Activated CD8-positive, alpha-beta memory T cell treated with anti-CD3 and anti-CD28 coated beads, Interleukin-2, amount 50 U/mL, for 48 hours (primary cell): Measurements from ENCODE around the gene ADD3.
"Not testable (repeated sequence)": the region's sequence is repeated elsewhere in the genome, so short reads cannot be mapped to it uniquely, and the experiment has no call there.

Source experiments
- DNase-seq: peaks from one replicate; pipeline ENCODE4 v3.0.0-alpha.2; 2020

Gene ADD3

GRCh38 chr10:110114668-110115067, 106.9 kb downstream of the ADD3 start:
- DNase-seq: not testable (repeated sequence)

DNA sequence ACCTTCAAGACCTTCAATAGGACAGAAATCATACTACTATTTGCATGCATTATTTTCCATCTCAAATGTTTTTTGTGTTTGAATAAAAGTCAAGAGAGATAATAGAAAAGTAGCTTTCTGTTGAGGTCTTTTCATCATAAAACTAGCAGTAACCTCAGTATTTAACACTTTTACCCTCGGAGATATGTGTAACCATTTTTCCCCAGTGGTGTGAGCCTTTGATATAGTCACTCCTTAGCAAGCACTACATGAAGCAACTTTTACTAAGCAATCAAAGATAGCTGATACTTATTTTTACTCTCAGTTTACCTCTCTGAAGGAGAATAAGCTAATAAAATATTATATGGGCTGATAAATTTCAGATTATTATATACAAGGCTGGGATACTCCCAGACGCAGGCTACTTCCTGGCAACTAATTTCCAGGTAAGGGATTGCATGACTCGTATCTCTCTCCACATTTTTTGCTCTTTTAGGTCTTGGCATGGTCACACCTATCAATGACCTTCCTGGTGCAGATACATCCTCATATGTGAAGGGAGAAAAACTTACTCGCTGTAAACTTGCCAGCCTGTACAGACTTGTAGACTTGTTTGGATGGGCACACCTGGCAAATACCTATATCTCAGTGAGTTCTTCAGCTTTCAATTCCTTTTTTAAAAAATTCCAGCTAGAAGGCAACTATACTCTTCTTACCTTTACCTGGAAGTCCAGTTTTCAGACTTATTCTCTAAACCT, 108.2 kb downstream of the ADD3 start:
- DNase-seq: no peak

DNA sequence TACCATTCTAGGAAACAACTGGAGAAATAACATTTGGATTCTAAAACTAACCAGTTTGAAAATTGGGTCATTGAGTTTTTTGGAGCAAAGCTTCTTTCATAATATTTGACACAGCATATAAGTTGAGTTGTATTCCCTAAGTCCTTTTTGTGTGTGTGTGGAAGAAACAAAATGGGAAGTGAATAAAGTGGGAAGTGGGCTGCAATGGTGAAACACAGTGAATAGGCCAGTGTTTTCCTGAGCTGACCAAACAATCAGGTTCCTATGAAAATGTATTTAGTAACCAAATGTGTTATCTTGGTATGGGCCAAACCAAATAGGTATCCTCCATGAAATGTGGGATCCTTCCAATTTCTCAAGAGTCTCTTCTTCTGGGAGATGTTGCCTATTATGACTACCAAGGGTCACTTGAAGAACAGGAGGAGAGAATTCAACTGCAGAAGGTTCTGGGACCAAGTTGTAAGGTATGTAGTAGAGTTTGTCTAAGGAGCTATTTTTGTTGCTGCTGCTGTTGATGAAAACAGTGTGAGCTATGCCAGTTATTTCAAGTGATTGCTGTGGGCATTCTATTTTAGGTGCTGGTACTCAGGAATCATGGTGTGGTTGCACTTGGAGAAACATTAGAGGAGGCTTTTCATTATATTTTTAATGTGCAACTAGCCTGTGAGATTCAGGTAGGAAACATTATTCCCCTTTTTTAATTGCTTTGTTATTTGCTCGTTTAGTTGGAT, 111.3 kb downstream of the ADD3 start:
- DNase-seq: no peak

DNA sequence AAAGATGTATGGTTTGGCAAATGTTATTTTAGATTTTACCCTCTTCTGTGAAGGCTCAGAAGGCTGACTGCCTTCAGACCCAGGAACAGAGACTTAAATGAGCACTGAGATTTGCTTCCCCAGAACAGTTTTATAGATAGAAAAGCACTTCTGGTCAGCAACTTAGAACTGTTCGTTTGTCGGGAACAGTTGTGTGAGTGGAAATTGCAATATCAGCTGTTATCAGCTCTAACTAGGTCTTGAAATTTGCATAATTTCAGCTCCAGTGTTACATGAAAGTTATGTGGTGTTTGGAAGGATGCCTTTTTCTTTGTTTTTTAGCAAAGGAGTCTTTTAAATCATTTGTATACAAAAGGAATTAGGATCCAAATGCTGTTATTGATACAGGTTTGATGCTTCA, 115.8 kb downstream of the ADD3 start:
- no peak for DNase-seq

- DNase-seq: no peak
Observed at GRCh38 chr10:110129490-110129889, 121.7 kb downstream of the ADD3 start.

DNA sequence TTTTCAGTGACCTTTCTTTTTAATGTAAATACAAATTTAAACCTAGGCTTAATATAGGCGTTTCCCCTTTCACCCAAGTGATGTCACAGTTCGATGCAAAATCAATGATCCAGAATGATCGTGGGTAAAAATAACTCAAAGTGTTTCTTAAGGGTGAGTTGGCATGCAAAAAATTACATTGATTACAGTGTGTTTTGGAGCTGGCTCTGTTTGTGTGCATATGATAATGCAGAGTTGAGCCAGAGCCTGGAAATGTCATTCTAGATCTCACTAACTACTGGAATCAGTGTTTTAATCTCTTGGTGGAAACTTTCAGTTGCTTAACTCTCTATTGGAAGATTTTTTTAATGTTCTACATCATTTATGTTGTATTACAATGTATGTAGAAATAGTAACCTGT, 127.1 kb downstream of the ADD3 start:
- no peak for DNase-seq

DNA sequence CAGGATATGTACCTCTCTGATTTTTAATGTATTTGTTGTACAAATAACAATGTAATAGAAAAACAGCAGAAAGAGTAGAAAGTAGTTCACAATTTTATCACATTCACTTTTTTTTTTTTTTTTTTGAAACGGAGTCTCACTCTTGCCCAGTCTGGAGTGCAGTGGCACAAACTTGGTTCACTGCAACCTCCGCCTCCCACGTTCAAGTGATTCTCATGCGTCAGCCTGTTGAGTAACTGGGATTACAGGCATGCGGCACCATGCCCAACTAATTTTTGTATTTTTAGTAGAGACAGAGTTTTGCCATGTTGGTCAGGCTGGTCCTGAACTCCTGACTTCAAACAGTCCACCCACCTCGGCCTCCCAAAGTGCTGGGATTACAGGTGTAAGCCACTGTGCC, 128.1 kb downstream of the ADD3 start:
- not testable (repeated sequence) for DNase-seq

DNA sequence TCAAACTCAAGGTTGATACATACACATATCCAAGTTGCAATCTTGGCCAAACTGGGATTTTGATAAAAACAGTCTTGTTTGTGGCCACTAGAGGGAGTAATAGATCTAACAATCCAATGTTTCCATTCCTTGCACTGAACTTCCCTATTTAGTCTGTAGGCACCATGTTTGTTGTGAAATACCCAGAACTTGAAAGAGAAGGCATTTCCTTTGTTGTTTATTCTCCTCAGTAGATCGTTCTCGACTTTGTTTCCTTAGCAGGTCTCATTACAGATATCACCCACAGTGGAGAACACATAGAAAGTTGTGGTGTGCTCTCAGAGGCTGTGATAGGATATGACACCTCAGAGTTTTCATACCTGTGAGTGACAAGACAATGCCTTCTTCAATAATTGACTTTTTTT, 129.4 kb downstream of the ADD3 start:
- no peak for DNase-seq

GRCh38 chr10:110138197-110138812, 130.5 kb downstream of the ADD3 start:
- DNase-seq: no peak

GRCh38 chr10:110141185-110141584, 133.4 kb downstream of the ADD3 start:
- no peak for DNase-seq

DNA sequence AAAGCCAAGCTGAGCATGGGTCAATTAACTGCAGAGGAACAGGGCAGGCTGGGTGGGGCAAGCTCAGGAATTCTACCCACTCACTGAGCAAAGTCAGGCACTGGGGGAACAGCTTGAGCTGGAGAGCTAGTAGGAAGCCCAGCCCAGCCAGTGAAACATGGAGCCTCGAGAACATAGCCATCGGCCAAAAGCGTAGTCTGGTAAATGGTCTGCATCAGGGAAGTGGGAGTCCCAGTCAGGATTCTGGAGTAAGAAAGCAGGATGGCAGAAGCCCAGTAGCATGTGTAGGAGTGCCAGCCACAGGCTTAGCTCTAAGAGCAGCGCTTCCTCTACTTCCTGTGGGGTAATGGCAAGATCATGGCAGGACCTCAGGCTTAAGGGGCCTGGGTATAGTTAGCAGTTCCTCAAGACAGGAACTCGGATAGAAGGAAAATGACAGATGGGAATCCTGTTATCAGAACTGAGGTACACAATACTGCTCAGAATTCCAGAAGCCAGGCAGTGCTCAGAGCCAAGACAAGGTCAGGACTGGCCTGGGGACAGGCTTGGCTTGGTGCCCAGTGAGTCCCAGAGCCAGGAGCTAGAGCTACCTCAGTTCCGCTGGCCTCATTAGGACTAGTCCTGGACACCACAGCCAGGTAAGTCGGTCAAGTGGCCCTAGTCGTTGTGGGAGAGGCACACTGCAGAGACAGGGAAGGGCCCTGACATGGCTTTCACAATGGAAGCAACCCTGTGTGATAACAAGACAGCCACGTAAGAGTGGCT, 134.3 kb downstream of the ADD3 start:
- DNase-seq: no peak

DNA sequence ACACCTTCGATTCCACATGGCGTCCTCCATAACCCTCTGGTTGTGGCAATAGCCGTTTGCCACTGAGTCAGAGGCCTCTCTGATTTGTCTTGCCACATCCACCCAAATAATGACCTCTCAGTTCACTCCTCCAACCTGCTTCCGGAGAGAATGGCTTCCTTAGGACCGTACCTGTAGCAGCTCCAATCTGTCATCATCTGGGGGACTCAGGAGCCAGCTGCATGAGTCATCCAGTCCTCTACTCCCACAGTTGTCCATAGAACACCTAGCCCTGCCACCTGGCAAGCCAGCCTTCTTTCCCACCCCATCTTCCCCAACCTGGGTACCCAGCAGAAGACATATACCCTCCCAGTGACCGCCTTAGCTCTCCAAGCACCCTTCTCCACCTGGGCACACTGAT, 135.2 kb downstream of the ADD3 start:
- no peak for DNase-seq

DNA sequence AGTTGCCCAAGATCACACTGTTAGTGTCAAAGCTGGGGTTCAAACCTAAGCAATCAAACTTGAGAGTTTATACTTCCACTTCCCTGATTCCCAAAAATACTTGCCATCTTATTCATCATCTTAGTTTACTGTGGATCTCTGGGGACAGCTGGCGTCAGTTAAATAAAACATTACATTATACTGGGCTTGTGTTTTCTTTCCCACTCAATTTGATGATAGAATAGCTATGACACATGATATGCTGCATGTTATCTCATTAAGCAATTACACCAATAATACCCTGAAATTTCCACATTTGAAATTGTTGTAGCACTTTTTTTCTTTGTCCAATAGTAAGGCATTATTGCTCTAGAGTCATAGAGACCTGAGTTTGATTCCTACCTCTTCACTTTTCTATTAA, 136.7 kb downstream of the ADD3 start:
- DNase-seq: no peak

DNA sequence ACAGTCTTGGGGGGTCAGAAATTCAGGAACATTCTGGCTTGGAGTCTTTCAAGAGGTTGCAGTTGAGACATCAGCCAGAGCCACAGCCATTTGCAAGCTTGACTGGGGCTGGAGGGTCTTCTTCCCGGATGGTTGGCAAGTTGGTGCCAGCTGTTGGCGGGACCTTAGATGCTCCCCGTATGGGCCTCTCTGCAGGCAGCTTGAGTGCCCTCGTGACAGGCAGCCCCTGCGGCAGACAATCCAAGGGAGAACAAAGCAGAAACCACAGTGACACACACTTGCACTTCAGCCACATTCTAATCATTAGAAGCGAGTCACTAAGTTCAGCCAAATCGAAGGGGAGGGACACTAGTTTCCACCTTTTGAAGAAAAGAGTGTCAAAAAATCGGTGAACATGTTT, 140.2 kb downstream of the ADD3 start:
- DNase-seq: no peak

DNA sequence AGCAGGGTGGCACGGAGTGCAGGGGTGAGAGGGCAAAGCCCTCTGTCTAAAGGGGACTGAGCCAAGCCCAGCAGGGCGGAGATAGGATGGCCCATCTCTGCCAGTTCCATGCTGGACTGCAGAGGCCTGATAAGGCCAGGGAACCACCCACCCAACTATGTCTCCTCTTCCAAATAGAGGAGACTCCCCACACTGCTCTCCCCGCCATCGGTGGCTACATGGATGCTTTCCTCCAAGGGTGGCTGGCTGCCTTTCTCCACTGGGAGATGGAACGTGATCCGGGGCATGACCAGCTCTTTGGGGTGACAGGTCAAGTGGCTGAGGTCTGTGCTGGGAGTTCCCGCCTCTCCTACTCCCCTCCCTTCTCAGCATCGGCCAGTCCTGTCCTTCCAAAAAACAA, 141.5 kb downstream of the ADD3 start:
- no peak for DNase-seq

GRCh38 chr10:110150046-110150445, 142.3 kb downstream of the ADD3 start:
- no peak for DNase-seq

- no peak for DNase-seq
Observed at GRCh38 chr10:110150981-110151380, 143.2 kb downstream of the ADD3 start.

DNA sequence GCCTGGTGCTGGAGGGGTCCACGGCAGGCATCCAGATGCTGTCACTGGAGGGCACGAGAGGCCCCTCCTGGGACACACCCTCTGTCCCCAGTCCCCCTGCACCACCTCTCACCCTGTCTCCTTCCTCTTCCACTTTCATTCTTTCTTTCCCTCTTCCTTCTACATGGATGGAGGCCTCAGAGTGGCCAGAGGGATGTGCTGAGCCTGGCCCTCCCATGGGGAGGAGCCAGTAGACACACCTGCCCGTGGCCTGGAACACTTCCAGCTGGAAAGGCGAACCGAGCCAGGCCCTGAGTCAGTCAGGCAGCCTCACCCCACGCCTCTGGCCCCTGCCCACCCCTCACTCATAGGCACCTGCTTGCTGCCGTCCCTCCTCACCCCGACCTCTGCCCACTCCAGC, 143.7 kb downstream of the ADD3 start:
- DNase-seq: no peak

GRCh38 chr10:110151971-110152370, 144.2 kb downstream of the ADD3 start:
- no peak for DNase-seq

- DNase-seq: no peak
Observed at GRCh38 chr10:110153396-110153795, 145.6 kb downstream of the ADD3 start.

GRCh38 chr10:110156046-110156445, 148.3 kb downstream of the ADD3 start:
- no peak for DNase-seq

DNA sequence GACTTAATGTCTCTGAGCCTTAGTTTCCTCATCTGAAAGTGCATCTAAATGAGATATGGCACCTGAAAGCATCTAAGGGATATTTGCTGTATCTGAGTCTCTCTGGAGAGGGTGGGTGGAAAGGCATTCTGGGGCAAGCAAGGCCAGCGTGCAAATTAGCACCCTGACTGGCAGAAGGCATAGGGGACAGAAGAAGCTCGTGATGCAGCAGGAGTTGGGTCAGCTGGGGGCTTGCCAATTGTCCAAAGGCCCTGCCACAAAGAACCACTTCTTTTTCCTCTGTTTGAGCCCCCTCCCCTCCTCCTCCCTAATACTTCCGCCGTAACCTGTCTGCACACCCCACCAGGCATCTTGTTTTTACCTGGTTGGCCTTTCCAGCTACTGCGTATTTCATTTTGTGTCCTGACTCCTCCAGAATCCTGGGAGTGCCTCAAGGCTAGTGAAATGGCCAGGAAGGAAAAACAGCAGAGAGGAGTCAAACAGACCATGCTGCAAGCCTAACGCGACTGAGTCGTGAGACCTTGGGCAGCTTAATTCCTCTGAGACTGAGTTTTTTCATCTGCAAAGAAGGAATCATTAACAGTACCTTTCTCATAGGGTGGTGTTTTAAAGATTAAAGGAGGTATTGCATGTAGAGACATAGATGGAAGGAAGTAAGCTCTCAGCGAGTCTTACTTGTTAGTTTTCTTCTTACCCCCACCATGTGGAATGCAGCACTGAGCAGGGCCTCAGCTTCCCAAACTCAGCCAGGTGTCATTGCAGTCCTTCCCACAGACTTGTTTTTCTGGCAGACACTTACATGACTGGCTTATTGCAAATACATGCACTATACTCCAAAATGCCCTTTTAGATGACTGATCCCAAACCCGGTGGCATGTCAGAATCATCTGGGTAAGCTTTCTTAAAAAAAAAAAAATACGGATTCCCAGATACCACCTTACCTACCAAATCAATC, 150.5 kb downstream of the ADD3 start:
- DNase-seq: peak; percentile 22
